ENCODE measurements around the gene SESN3. TPM values are rescaled to one million over a fixed set of nuclear protein-coding genes. Genes with fewer than 3 reads are reported as not detected.
"Not testable (repeated sequence)": the region's sequence is repeated elsewhere in the genome, so short reads cannot be mapped to it uniquely, and the experiment has no call there.

SESN3 gene
- total RNA-seq, 1 experiment from 2014 or later, result 12.6 TPM

- Histone ChIP-seq H3K36me3 (replicated peaks; ENCODE audit: control insufficient read depth, insufficient read depth, low read length) (no peaks in the 10 kb centered on the region), H3K27me3 (ENCODE audit: control insufficient read depth, insufficient read depth, low read length) (no peaks in the 10 kb centered on the region), H3K4me3 (ENCODE audit: insufficient read depth, low read depth, low read length) (no peak overlapping the region)
- DNase-seq, result no peak
Measured at GRCh38 chr11:95212609-95213008, 18.4 kb downstream of the SESN3 start.

GRCh38 chr11:95209535-95209934 lies 21.5 kb downstream of the SESN3 start:
- H3K4me3 ChIP-seq (ENCODE audit: insufficient read depth, low read depth, low read length); H3K27me3 ChIP-seq (ENCODE audit: control insufficient read depth, insufficient read depth, low read length); DNase-seq: not testable (repeated sequence)

GRCh38 chr11:95200781-95201457 lies 30.1 kb downstream of the SESN3 start:
- Histone ChIP-seq H3K4me3 (ENCODE audit: insufficient read depth, low read depth, low read length) (no peak overlapping the region), H3K36me3 (replicated peaks; ENCODE audit: control insufficient read depth, insufficient read depth, low read length) (no peaks in the 10 kb centered on the region), H3K27me3 (ENCODE audit: control insufficient read depth, insufficient read depth, low read length) (no peaks in the 10 kb centered on the region)
- no peak for DNase-seq

More at GRCh38 chr11:95209535-95209934, 21.5 kb downstream of the SESN3 start:
- not testable (repeated sequence) for H3K36me3 ChIP-seq (replicated peaks; ENCODE audit: control insufficient read depth, insufficient read depth, low read length)

DNA sequence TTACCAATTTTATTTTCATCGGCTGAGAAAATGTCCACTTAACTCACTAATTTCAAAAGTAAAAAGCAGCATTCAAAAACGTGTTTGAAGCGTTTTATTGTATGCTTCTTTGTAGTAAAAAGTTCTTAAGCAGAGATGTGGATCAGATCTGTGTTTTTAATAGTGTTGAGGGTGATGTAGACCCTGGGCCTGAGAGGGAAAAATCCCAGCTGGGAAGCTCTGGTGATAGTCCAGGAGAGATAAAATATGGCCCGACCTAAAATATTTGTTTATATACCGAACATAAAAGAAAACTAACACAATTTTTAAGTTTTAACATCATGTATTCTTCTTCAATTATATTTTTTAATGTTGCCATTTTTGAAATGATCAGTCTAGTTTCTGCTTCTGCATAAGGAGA lies 35.2 kb downstream of the SESN3 start:
- Histone ChIP-seq H3K27me3 (ENCODE audit: control insufficient read depth, insufficient read depth, low read length) (no peaks in the 10 kb centered on the region), H3K36me3 (replicated peaks; ENCODE audit: control insufficient read depth, insufficient read depth, low read length) (no peaks in the 10 kb centered on the region), H3K4me3 (ENCODE audit: insufficient read depth, low read depth, low read length) (no peak overlapping the region)
- no peak for DNase-seq

DNA sequence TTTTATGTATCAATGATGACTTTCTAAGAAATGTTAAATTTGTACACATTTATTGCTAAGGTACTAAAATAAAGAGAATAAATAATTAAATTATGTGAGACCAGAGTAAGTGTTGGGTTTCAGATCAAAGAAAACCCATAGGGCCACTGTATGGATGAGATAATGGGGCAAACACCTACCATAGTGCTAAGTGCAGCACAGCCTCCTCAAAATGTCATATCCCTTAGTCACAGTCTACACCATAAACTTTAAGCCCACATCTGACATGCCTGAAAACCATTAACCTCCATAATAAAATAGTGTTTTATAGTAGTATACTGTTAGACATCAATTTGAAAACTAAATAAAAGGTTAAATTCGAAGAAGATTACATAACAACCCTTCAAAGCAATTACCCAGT lies 37.5 kb downstream of the SESN3 start:
- no peak for DNase-seq
- no peak overlapping the region for H3K4me3 ChIP-seq (ENCODE audit: insufficient read depth, low read depth, low read length)
- no peaks in the 10 kb centered on the region for H3K36me3 ChIP-seq (replicated peaks; ENCODE audit: control insufficient read depth, insufficient read depth, low read length)
- no peaks in the 10 kb centered on the region for H3K27me3 ChIP-seq (ENCODE audit: control insufficient read depth, insufficient read depth, low read length)

DNA sequence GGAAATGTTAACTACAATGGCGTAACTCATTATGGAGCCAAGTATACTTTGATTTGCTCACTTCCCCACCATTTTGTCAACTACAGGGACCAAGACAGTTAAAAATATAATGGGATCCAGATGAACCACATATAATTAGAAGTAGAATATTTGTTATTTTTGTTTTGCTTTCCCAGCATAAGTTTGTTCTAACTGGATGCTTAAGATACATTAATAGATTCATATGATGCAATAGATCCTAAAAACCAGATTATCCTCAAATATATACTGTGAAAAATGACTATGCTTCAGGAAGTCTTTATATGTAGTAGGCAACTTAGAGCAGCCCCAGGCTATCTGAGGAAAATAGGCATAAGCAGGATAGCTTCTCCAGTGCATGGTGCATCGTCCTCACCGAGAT lies 38.3 kb downstream of the SESN3 start:
- H3K36me3 ChIP-seq (replicated peaks; ENCODE audit: control insufficient read depth, insufficient read depth, low read length), result no peaks in the 10 kb centered on the region
- no peak for DNase-seq
- H3K27me3 ChIP-seq (ENCODE audit: control insufficient read depth, insufficient read depth, low read length), result no peaks in the 10 kb centered on the region
- no peak overlapping the region for H3K4me3 ChIP-seq (ENCODE audit: insufficient read depth, low read depth, low read length)

DNA sequence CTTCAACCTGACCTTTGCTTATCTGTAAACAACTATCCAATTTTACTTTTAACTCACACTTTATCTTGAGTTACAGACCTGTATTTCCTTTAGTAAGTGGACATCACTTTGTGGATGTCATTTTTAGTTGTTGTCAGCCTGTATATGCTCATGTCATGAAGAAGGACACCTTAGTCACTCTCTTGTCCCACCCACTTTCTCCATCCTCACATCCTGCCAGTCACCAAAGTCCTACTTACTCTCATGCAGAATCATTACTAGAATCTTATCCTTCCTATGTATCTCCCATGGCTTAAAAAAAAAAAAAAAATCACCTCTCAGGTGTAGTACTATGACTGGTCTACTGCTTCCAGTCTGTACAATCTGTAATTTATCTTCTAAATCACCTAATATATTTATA lies 43.3 kb downstream of the SESN3 start:
- DNase-seq, result no peak
- peaks cover under 1% of the 10 kb centered on the region for H3K36me3 ChIP-seq (replicated peaks; ENCODE audit: control insufficient read depth, insufficient read depth, low read length)
- H3K4me3 ChIP-seq (ENCODE audit: insufficient read depth, low read depth, low read length), result no peak overlapping the region
- no peaks in the 10 kb centered on the region for H3K27me3 ChIP-seq (ENCODE audit: control insufficient read depth, insufficient read depth, low read length)

DNA sequence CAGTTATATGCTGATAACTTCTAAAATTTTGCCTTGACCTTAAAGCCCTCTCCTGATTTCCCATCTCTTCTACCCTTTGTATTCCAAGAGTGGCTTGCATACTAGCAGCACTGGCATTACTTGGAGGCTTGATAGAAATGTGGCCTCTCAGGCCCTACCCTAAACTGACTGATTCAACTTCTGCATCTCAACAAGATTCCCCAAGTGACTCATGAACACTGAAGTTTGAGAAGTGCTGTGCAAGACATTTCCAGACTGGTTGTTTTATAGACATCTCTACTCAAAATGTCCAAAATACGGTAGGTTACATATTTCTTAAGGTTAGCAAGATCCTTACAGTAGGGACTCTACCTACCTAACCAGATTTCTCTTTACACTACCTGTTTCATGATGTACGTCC lies 48.6 kb downstream of the SESN3 start:
- peaks cover 1% of the 10 kb centered on the region for H3K36me3 ChIP-seq (replicated peaks; ENCODE audit: control insufficient read depth, insufficient read depth, low read length)

GRCh38 chr11:95175818-95176380 lies 55.1 kb downstream of the SESN3 start:
- no peaks in the 10 kb centered on the region; the same call in none of the 2 replicates for H3K36me3 ChIP-seq (replicated peaks; ENCODE audit: control insufficient read depth, insufficient read depth, low read length)
- H3K27me3 ChIP-seq (ENCODE audit: control insufficient read depth, insufficient read depth, low read length), result no peaks in the 10 kb centered on the region

More for the DNA sequence above, 48.6 kb downstream of the SESN3 start:
- DNase-seq, result no peak
- no peaks in the 10 kb centered on the region for H3K27me3 ChIP-seq (ENCODE audit: control insufficient read depth, insufficient read depth, low read length)
- no peak overlapping the region for H3K4me3 ChIP-seq (ENCODE audit: insufficient read depth, low read depth, low read length)

DNA sequence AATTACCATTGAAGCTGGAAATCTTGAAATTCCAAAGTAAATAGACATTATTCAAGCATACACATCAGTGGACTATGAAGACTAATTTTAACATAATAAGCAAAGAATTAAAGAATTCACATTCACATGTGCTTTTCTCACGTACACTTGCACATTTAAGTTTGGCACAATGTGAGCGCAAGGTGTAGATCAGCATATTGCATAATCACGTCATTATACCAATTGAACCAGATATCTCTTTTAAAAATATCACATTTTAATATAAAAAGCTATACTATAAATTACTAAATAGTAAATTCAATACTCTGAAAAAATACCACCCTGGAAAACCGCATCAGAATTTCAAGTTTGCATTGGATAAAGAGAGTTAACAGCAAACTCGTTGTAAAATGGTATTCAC lies 60.7 kb downstream of the SESN3 start:
- no peak for DNase-seq
- Histone ChIP-seq H3K36me3 (replicated peaks; ENCODE audit: control insufficient read depth, insufficient read depth, low read length) (no peaks in the 10 kb centered on the region; the same call in 1 of the 2 replicates), H3K4me3 (ENCODE audit: insufficient read depth, low read depth, low read length) (no peak overlapping the region), H3K27me3 (ENCODE audit: control insufficient read depth, insufficient read depth, low read length) (no peaks in the 10 kb centered on the region)

More at GRCh38 chr11:95175818-95176380, 55.1 kb downstream of the SESN3 start:
- no peak for DNase-seq
- H3K4me3 ChIP-seq (ENCODE audit: insufficient read depth, low read depth, low read length), result no peak overlapping the region

- DNase-seq, result no peak
- H3K36me3 ChIP-seq (replicated peaks; ENCODE audit: control insufficient read depth, insufficient read depth, low read length), result no peaks in the 10 kb centered on the region
- H3K4me3 ChIP-seq (ENCODE audit: insufficient read depth, low read depth, low read length), result no peak overlapping the region
- H3K27me3 ChIP-seq (ENCODE audit: control insufficient read depth, insufficient read depth, low read length), result no peaks in the 10 kb centered on the region
Measured at GRCh38 chr11:95166781-95167180, 64.2 kb downstream of the SESN3 start.

- Histone ChIP-seq H3K27me3 (ENCODE audit: control insufficient read depth, insufficient read depth, low read length) (no peaks in the 10 kb centered on the region), H3K36me3 (replicated peaks; ENCODE audit: control insufficient read depth, insufficient read depth, low read length) (no peaks in the 10 kb centered on the region), H3K4me3 (ENCODE audit: insufficient read depth, low read depth, low read length) (no peak overlapping the region)
- no peak for DNase-seq
Measured at GRCh38 chr11:95165638-95166037, 65.4 kb downstream of the SESN3 start.

DNA sequence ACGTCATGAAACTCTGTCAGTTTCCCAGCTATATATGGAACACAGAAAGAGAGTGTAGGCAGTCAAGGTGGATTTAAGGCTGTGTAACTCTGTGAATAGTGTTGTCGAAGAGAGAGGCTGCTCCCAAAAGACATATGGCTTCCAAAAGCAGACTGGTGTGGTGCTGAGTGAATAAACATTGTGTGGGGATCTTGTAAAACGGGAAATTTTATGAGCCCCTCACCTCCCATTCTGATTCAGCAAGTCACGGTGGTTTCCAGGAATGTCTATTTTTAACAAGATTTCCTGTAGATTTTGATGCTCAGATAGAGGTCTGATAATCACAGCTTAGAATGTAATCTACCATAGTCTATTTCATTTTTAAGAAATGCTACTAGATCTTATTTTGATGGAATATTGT lies 67.9 kb downstream of the SESN3 start:
- no peaks in the 10 kb centered on the region for H3K27me3 ChIP-seq (ENCODE audit: control insufficient read depth, insufficient read depth, low read length)
- no peaks in the 10 kb centered on the region for H3K36me3 ChIP-seq (replicated peaks; ENCODE audit: control insufficient read depth, insufficient read depth, low read length)
- DNase-seq, result no peak
- H3K4me3 ChIP-seq (ENCODE audit: insufficient read depth, low read depth, low read length), result no peak overlapping the region

DNA sequence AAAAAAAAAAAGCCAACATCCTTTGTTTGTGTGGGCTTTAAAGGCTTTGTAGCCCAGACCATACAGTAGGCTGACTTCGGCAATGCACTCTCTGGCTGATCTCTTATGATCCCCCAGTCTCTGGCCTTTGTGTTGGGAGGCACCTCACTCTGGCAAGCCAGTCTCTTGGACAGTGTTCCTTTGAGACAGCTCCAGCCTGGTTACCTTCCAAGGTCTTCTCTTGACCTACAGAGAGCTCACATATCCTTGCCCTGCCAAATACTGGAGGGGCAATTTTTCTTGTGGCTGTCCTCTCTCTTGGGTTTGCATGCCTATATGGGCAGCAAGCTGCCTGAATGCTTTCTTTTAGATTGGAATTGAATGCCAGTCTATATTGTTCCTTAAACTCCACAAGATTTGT lies 69.8 kb downstream of the SESN3 start:
- H3K27me3 ChIP-seq (ENCODE audit: control insufficient read depth, insufficient read depth, low read length), result no peaks in the 10 kb centered on the region
- H3K36me3 ChIP-seq (replicated peaks; ENCODE audit: control insufficient read depth, insufficient read depth, low read length), result no peaks in the 10 kb centered on the region

DNA sequence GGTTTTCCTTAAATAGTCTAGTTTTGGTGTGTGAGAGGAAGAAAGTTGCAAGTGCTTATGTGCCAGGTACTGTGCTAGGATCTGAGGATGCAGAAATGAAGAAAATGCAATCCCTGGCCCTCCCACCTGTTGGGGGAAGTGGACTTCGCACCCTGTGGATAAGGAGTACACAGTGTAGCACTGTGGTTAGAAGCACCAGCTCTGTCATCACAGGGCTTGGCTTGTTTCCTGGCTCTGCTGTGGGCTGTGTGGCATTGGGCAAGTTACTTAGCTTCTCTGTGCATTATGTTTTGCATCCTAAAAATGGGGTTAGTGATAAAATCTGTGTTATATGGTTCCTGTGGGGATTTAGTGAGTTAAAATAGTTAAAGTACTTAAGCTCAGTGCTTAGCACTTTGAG lies 73.2 kb downstream of the SESN3 start:
- Histone ChIP-seq H3K4me3 (ENCODE audit: insufficient read depth, low read depth, low read length) (no peak overlapping the region), H3K27me3 (ENCODE audit: control insufficient read depth, insufficient read depth, low read length) (no peaks in the 10 kb centered on the region), H3K36me3 (replicated peaks; ENCODE audit: control insufficient read depth, insufficient read depth, low read length) (no peaks in the 10 kb centered on the region)
- DNase-seq, result no peak

More for the DNA sequence above, 69.8 kb downstream of the SESN3 start:
- DNase-seq, result no peak
- no peak overlapping the region for H3K4me3 ChIP-seq (ENCODE audit: insufficient read depth, low read depth, low read length)
